Vagina (tissue), 2 donors: ENCODE measurements around the gene ATXN1.

Source experiments
- CTCF ChIP-seq, 3 experiments: fragments of 450-650 bp in 2 of 3; fragments of 200-600 bp in 1 of 3; sonication (generic) in 1 of 3; IDR thresholded peaks; one replicate each; pipeline ENCODE4 v1.5.1; 2017 to 2019; ENCODE audit warnings: antibody characterized with exemption in 3 of 3, mild to moderate bottlenecking in 2 of 3, moderate library complexity in 2 of 3
- POLR2A ChIP-seq, 2 donors: fragments of 450-650 bp; IDR thresholded peaks; one replicate each; pipeline ENCODE4 v1.6.1; 2017; ENCODE audit warnings: antibody characterized with exemption in 2 of 2, mild to moderate bottlenecking in 2 of 2, moderate library complexity in 2 of 2
- POLR2AphosphoS5 ChIP-seq, 2 donors: sonication (generic); formaldehyde crosslinking; IDR thresholded peaks; one replicate each; pipeline ENCODE4 v1.9.0; 2017; ENCODE audit warnings: antibody characterized with exemption in 2 of 2, mild to moderate bottlenecking in 2 of 2, low read depth in 1 of 2; ENCODE audit not compliant: insufficient read depth in 1 of 2

GRCh38 chr6:16679050-16679449 lies 82.2 kb downstream of the ATXN1 start:
- no peak for TF ChIP-seq CTCF (IDR thresholded peaks at IDR 0.05)
- no peak for TF ChIP-seq POLR2AphosphoS5 (IDR thresholded peaks at IDR 0.05; ENCODE audit: insufficient read depth in 1 of 2, low read depth in 1 of 2)
- no peak for TF ChIP-seq POLR2A (IDR thresholded peaks at IDR 0.05)
